Glutamatergic neuron (in vitro differentiated cells): ENCODE data around the gene CSRP3. TPM values are rescaled to one million over a fixed set of nuclear protein-coding genes. Genes with fewer than 3 reads are reported as not detected.

Source experiments
- DNase-seq: peaks from one replicate; pipeline ENCODE4 v3.0.0; 2022
- H3K27ac Mint-ChIP-seq: one replicate; pipeline ENCODE4 v1.8.0; 2020; ENCODE audit warnings: mild to moderate bottlenecking, mixed read lengths, inconsistent platforms; ENCODE audit not compliant: unreplicated experiment
- H3K27me3 Mint-ChIP-seq: one replicate; pipeline ENCODE4 v1.8.0; 2020; ENCODE audit warnings: mild to moderate bottlenecking, moderate library complexity, mixed read lengths, inconsistent platforms; ENCODE audit not compliant: unreplicated experiment
- H3K36me3 Mint-ChIP-seq: one replicate; pipeline ENCODE4 v1.8.0; 2020; ENCODE audit warnings: mild to moderate bottlenecking, mixed read lengths, inconsistent platforms; ENCODE audit not compliant: unreplicated experiment
- H3K4me1 Mint-ChIP-seq: one replicate; pipeline ENCODE4 v1.8.0; 2020; ENCODE audit warnings: mild to moderate bottlenecking, low read depth, mixed read lengths, inconsistent platforms; ENCODE audit not compliant: unreplicated experiment
- H3K4me3 Mint-ChIP-seq: one replicate; pipeline ENCODE4 v1.8.0; 2020; ENCODE audit warnings: mild to moderate bottlenecking, mixed read lengths, inconsistent platforms; ENCODE audit not compliant: unreplicated experiment
- H3K9me3 Mint-ChIP-seq: one replicate; pipeline ENCODE4 v1.8.0; 2020; ENCODE audit warnings: mild to moderate bottlenecking, moderate library complexity, mixed read lengths, inconsistent platforms; ENCODE audit not compliant: unreplicated experiment
- CTCF ChIP-seq: fragments of 200-600 bp; sonication (generic); IDR thresholded peaks from one replicate; pipeline ENCODE4 v1.5.0; 2021; ENCODE audit not compliant: partially characterized antibody, unreplicated experiment
- total RNA-seq: library from RNA; stranded (reverse); fragmentation: NEBNext Ultra II Directional; extraction: Animal tissue kit (Norgen Biotek cat#: 25700); gene quantifications from one replicate; pipeline ENCODE4 v1.2.1, GENCODE V29; 2021; ENCODE audit not compliant: unreplicated experiment

Gene CSRP3
- total RNA-seq, 1 donor from 2014 or later, result not detected

- Mint-ChIP-seq H3K4me1 (no peaks in the 10 kb centered on the region), H3K27me3 (no peaks in the 10 kb centered on the region), H3K27ac (no peak overlapping the region), H3K4me3 (no peak overlapping the region), H3K9me3 (no peaks in the 10 kb centered on the region), H3K36me3 (no peaks in the 10 kb centered on the region)
- no peak for TF ChIP-seq CTCF
- DNase-seq, result no peak
These were observed 24.8 kb upstream of the CSRP3 start for GRCh38 chr11:19226378-19227195.

- Mint-ChIP-seq H3K36me3 (no peaks in the 10 kb centered on the region), H3K4me3 (no peak overlapping the region), H3K4me1 (no peaks in the 10 kb centered on the region), H3K27me3 (no peaks in the 10 kb centered on the region), H3K9me3 (no peaks in the 10 kb centered on the region), H3K27ac (no peak overlapping the region)
- no peak for DNase-seq
- TF ChIP-seq CTCF, result no peak
These were observed 23.8 kb upstream of the CSRP3 start for GRCh38 chr11:19225581-19225980.

- Mint-ChIP-seq H3K4me1 (no peaks in the 10 kb centered on the region), H3K36me3 (no peaks in the 10 kb centered on the region), H3K27me3 (no peaks in the 10 kb centered on the region)
These were observed 23.3 kb upstream of the CSRP3 start for GRCh38 chr11:19225123-19225522.

GRCh38 chr11:19220903-19221724 lies 19.3 kb upstream of the CSRP3 start:
- Mint-ChIP-seq H3K9me3 (no peaks in the 10 kb centered on the region), H3K27ac (no peak overlapping the region), H3K36me3 (no peaks in the 10 kb centered on the region), H3K27me3 (no peaks in the 10 kb centered on the region), H3K4me3 (no peak overlapping the region), H3K4me1 (no peaks in the 10 kb centered on the region)
- TF ChIP-seq CTCF, result no peak
- DNase-seq, result no peak

More at GRCh38 chr11:19225123-19225522, 23.3 kb upstream of the CSRP3 start:
- H3K9me3 Mint-ChIP-seq, result no peaks in the 10 kb centered on the region
- H3K27ac Mint-ChIP-seq, result no peak overlapping the region
- DNase-seq, result no peak
- H3K4me3 Mint-ChIP-seq, result no peak overlapping the region
- no peak for TF ChIP-seq CTCF
